Transverse colon (tissue), 4 donors: ENCODE data around the gene LIG4. TPM values are rescaled to one million over a fixed set of nuclear protein-coding genes. Genes with fewer than 3 reads are reported as not detected.
A peak's percentile ranks its signal among the peaks of the same experiment; 100 is the strongest.

Experiments
- DNase-seq: peaks from one replicate; pipeline ENCODE4 v3.0.0-alpha.2; 2019
- H3K27ac ChIP-seq, 4 donors: fragments of 200-600 bp; sonication (generic); 2 replicates each; pipeline ENCODE4 v1.5.1; 2016 to 2018; ENCODE audit warnings: inconsistent platforms in 4 of 4
- H3K27me3 ChIP-seq: fragments of 200-600 bp; sonication (generic); 2 replicates; pipeline ENCODE4 v1.5.1; 2017; ENCODE audit warnings: inconsistent platforms
- H3K36me3 ChIP-seq, 4 donors: fragments of 200-600 bp; sonication (generic); 2 replicates each; pipeline ENCODE4 v1.5.1; 2017 to 2019; ENCODE audit warnings: inconsistent platforms in 4 of 4
- H3K4me1 ChIP-seq, 4 donors: fragments of 200-600 bp; sonication (generic); 2 replicates each; pipeline ENCODE4 v1.5.1; 2017 to 2020; ENCODE audit warnings: inconsistent platforms in 4 of 4
- H3K4me3 ChIP-seq, 4 donors: fragments of 200-600 bp; sonication (generic); 1 replicate in 1 of 4; 2 replicates in 3 of 4; pipeline versions ENCODE4 v1.5.1 to v1.6.1; 2017 to 2019; ENCODE audit warnings: inconsistent platforms in 4 of 4
- H3K9me3 ChIP-seq, 2 donors: fragments of 200-600 bp; sonication (generic); 2 replicates each; pipeline ENCODE4 v1.5.1; 2017 to 2019; ENCODE audit warnings: inconsistent platforms in 2 of 2
- EP300 ChIP-seq: sonication (generic); formaldehyde crosslinking; IDR thresholded peaks from one replicate; pipeline ENCODE4 v1.6.1; 2017; ENCODE audit warnings: antibody characterized with exemption, low read depth
- POLR2A ChIP-seq: fragments of 450-650 bp; IDR thresholded peaks from one replicate; pipeline ENCODE4 v1.6.1; 2016; ENCODE audit warnings: antibody characterized with exemption, mild to moderate bottlenecking, moderate library complexity
- POLR2AphosphoS5 ChIP-seq, 3 donors: sonication (generic); formaldehyde crosslinking; IDR thresholded peaks; one replicate each; pipeline ENCODE4 v1.6.1; 2016; ENCODE audit warnings: antibody characterized with exemption in 3 of 3
- WGBS, 2 donors: methylation state at CpG; one replicate each; pipeline ENCODE4 v1.1.5; 2018; ENCODE audit warnings: low coverage in 1 of 2; 5-methylcytosine and 5-hydroxymethylcytosine counted together
- in situ Hi-C, 4 donors: fragments of 200-750 bp; cut with MboI; loops; one replicate each; pipeline versions ENCODE4 v1.15.0 to v1.15.1; 2017; ENCODE audit warnings: low sequenced_read_pairs in 3 of 4, low pct_ligation_motif_present in 1 of 4, low pct_unique_long_range_greater_than_20kb in 1 of 4
- intact Hi-C: fragments of 100-400 bp; cut with DNase I; formaldehyde crosslinking; loops from one replicate; pipeline ENCODE4 v1.15.1; 2023; ENCODE audit warnings: low total_unique reads
- total RNA-seq, 4 donors: library from RNA; depleted of rRNA; stranded (reverse); fragments of >200 nt; gene quantifications; one replicate each; pipeline ENCODE4 v1.1.0, GENCODE V29; 2016
- TF ChIP-seq, protein P1 (sequence below), 5 experiments: fragments of 200-600 bp in 3 of 5; fragments of 450-650 bp in 2 of 5; sonication (generic) in 3 of 5; IDR thresholded peaks; 1 replicate in 2 of 5; 2 replicates in 3 of 5; pipeline ENCODE4 v1.5.1; 2016 to 2017; ENCODE audit warnings: antibody characterized with exemption in 5 of 5, inconsistent platforms in 3 of 5, mild to moderate bottlenecking in 2 of 5, moderate library complexity in 1 of 5

LIG4 gene
- total RNA-seq, 4 donors from 2014 or later = 1.9 to 17.0 (median 6.0) TPM

DNA sequence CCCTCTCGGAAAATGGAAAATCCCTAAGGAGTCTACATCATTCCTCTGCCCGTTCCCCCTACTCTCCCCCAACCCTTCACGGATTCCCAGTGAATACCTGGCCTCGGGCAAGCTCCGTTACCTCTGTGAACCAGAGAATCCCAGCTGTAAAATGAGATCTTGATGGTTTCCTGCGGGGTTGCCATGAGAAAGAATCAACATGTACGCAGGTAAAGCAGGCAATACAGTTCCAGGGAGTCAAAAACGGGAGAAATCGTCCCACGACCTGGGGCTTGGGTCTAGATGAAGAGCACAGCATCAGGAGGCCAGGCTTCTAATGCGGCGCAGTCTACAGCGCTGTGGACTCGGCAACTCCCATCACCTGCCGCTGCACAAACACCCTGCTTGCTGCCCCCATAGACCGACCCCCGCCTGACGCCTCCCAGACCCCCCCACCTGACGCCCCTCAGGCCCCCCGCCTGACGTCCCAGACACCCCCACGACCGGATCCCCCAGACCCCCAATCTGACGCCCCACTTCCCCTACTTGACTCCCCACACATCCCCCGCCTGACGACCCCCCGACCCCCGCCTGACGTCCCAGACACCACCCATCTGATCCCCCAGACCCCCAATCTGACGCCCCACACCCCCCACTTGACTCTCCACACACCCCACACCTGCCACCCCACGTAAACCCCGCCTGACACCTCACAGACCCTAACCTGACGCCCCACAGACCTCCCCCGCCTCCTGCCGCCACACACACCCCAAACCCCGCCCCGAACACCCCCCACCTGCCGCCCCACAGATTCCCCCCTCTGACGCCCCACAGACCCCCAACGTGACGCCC is 680 bp downstream of the LIG4 start:
- in situ Hi-C loops = no loop called here
- Histone ChIP-seq H3K27ac (peak overlapping the region in 1 of 4 donors; percentile 73), H3K4me1 (peaks cover 7 to 40% (median 17%) of the 10 kb centered on the region in 4 donors), H3K27me3 (no peaks in the 10 kb centered on the region), H3K36me3 (peaks cover 0 to 13% (median 1%) of the 10 kb centered on the region in 4 donors), H3K4me3 (peak overlapping the region in 3 of 4 donors; percentile 15 to 55 (median 24)), H3K9me3 (no peaks in the 10 kb centered on the region)
- WGBS, 2 donors = 29 to 39% methylated on average over 9 to 28 of the region's 41 CpGs
- no peak for DNase-seq
- intact Hi-C loops = no loop called here
- TF ChIP-seq, protein P1, sequence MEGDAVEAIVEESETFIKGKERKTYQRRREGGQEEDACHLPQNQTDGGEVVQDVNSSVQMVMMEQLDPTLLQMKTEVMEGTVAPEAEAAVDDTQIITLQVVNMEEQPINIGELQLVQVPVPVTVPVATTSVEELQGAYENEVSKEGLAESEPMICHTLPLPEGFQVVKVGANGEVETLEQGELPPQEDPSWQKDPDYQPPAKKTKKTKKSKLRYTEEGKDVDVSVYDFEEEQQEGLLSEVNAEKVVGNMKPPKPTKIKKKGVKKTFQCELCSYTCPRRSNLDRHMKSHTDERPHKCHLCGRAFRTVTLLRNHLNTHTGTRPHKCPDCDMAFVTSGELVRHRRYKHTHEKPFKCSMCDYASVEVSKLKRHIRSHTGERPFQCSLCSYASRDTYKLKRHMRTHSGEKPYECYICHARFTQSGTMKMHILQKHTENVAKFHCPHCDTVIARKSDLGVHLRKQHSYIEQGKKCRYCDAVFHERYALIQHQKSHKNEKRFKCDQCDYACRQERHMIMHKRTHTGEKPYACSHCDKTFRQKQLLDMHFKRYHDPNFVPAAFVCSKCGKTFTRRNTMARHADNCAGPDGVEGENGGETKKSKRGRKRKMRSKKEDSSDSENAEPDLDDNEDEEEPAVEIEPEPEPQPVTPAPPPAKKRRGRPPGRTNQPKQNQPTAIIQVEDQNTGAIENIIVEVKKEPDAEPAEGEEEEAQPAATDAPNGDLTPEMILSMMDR (IDR thresholded peaks at IDR 0.05) = no peak
- TF ChIP-seq EP300 (no peak), POLR2AphosphoS5 (IDR thresholded peaks at IDR 0.05) (no peak), POLR2A (no peak)

GRCh38 chr13:108213946-108214345 is 1.4 kb downstream of the LIG4 start:
- intact Hi-C loops (no loop called here), in situ Hi-C loops (no loop called here)
- WGBS, 2 donors = 72 to 77% methylated on average over 5 of the region's 5 CpGs
- Histone ChIP-seq H3K4me3 (no peak overlapping the region), H3K27ac (no peak overlapping the region), H3K4me1 (peaks cover 7 to 33% (median 11%) of the 10 kb centered on the region in 4 donors), H3K36me3 (peaks cover 0 to 17% (median 1%) of the 10 kb centered on the region in 4 donors), H3K27me3 (no peaks in the 10 kb centered on the region), H3K9me3 (no peaks in the 10 kb centered on the region)
- TF ChIP-seq, protein P1 (IDR thresholded peaks at IDR 0.05) = no peak
- no peak for TF ChIP-seq POLR2AphosphoS5 (IDR thresholded peaks at IDR 0.05)
- no peak for DNase-seq

GRCh38 chr13:108212886-108213285 is 2.5 kb downstream of the LIG4 start:
- intact Hi-C loops (no loop called here), in situ Hi-C loops (no loop called here)
- WGBS, 2 donors = 62 to 65% methylated on average over 3 to 4 of the region's 4 CpGs
- TF ChIP-seq POLR2AphosphoS5 (IDR thresholded peaks at IDR 0.05) (no peak), POLR2A (no peak), EP300 (no peak)
- TF ChIP-seq, protein P1 (IDR thresholded peaks at IDR 0.05) = no peak
- no peaks in the 10 kb centered on the region for H3K27me3 ChIP-seq
- H3K36me3 ChIP-seq = peaks cover 0 to 17% (median 1%) of the 10 kb centered on the region in 4 donors
- H3K9me3 ChIP-seq = no peaks in the 10 kb centered on the region
- H3K4me3 ChIP-seq = no peak overlapping the region
- peaks cover 7 to 33% (median 11%) of the 10 kb centered on the region in 4 donors for H3K4me1 ChIP-seq
- DNase-seq = no peak
- no peak overlapping the region for H3K27ac ChIP-seq

GRCh38 chr13:108210551-108210950 is 4.8 kb downstream of the LIG4 start:
- intact Hi-C loops (no loop called here), in situ Hi-C loops (no loop called here)
- 55 to 75% methylated on average over 2 of the region's 2 CpGs for WGBS, 2 donors
- peaks cover 0 to 11% (median 2%) of the 10 kb centered on the region in 4 donors for H3K4me1 ChIP-seq
- no peak for DNase-seq
- no peaks in the 10 kb centered on the region for H3K9me3 ChIP-seq
- no peak for TF ChIP-seq POLR2A
- no peak for TF ChIP-seq EP300
- no peak for TF ChIP-seq POLR2AphosphoS5 (IDR thresholded peaks at IDR 0.05)
- TF ChIP-seq, protein P1 (IDR thresholded peaks at IDR 0.05) = no peak
- H3K27ac ChIP-seq = no peak overlapping the region
- no peak overlapping the region for H3K4me3 ChIP-seq
- no peaks in the 10 kb centered on the region for H3K27me3 ChIP-seq
- peaks cover 0 to 17% (median 1%) of the 10 kb centered on the region in 4 donors for H3K36me3 ChIP-seq
